NCI-H2081 (cell line): ENCODE data around the gene KDF1.

Experiments
- DNase-seq, 2 experiments: peaks; one replicate each; lab custom pipeline; 2025; lab: John Stamatoyannopoulos, UW

KDF1 gene

DNA sequence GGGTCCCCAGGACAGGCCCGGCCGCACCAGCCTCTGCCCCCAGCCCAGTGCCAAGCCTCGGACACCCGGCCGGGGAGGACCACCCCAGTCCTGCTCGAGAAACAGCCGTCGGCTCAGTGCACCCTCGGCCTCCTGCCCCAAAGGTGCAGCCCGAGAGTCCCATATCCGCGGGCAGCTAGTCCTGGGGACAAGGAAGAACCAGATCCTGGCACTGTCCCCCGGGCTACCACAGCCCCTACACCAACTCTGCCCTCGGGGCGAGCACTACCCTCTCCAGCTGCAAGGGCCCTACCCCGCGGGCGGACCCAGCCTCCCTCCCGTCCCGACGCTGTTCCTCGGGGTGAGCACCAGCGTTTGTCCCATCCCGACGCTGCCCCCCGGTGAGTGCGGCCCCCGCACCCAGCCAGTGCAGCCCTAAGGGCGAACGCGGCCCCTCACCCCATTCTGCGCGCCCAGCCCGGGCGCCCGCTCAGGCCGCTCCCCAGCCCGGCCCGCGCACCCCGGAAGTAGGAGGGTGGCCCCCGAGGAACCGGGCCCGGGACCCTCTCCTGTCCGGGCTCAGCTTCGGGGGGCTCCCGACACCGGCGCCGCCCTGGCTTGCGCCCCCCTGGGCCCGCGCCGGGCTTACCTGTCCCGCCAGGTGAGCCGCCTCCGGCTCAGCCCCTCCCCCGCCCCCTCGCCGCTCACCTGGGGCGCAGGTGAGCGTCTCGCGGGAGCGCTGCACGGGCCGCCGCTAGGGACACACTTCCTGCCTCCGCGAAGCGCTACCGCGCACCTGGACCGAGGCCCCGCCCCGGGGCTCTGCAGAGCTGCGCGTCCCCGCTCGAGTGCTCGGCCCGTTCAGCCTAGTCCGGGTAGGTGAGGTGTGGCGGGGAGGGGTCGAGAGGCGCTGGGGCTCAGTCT, at the start of gene KDF1:
TSS of gene KDF1 (minus strand) at position 747 of the 903 bp plus-strand sequence. CDS start 8,088 bp downstream, outside the sequence.
- peak; percentile 73 to 84 for DNase-seq

- no peak for DNase-seq
These were observed 49.4 kb upstream of the KDF1 start for GRCh38 chr1:27009601-27010197.

GRCh38 chr1:27007909-27008582, 47.8 kb upstream of the KDF1 start:
- DNase-seq: no peak

GRCh38 chr1:27006683-27007082, 46.4 kb upstream of the KDF1 start:
- DNase-seq: no peak

DNA sequence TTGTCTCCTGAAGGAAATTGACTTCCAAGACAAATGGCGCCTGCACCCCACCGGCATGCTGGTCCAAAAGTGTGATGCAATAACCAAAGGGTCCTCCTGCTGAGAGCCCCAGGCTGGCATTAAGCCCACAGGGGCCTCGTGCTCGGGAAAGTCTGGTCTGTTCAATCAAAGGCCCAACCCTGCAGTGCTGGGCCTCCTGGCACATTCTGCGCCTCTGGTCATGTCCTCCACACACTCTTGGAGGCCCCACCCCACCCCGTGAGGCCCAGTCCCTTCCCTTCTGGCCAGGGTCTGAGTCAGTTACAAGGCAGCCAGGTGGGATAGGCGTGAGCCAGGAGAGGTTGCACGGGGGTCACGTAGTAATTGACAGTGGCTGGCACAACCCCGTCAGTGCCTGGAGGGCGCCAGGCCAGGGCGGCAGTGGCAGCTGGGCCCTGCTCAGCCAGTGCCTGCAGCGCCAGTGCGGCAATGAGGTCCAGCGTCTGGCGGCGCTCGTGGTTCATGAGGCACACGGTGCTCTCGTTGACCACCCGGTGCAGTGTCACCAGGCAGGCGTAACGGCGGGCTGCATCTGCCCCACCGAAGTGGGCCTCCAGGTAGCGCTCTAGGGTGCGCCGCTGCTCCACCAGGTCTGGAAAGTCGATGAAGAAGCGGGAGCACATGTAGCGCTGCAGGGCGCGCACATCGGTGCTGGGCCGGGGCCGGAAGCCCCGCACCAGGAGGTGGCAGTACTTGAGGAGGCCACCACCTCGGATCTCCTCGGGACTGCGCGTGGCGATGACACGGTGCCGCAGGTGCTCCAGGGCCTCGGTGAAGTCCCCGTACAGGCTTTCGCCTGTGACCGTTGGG, 45.6 kb upstream of the KDF1 start:
- no peak for DNase-seq

GRCh38 chr1:27005166-27005530, 44.9 kb upstream of the KDF1 start:
- no peak for DNase-seq

DNA sequence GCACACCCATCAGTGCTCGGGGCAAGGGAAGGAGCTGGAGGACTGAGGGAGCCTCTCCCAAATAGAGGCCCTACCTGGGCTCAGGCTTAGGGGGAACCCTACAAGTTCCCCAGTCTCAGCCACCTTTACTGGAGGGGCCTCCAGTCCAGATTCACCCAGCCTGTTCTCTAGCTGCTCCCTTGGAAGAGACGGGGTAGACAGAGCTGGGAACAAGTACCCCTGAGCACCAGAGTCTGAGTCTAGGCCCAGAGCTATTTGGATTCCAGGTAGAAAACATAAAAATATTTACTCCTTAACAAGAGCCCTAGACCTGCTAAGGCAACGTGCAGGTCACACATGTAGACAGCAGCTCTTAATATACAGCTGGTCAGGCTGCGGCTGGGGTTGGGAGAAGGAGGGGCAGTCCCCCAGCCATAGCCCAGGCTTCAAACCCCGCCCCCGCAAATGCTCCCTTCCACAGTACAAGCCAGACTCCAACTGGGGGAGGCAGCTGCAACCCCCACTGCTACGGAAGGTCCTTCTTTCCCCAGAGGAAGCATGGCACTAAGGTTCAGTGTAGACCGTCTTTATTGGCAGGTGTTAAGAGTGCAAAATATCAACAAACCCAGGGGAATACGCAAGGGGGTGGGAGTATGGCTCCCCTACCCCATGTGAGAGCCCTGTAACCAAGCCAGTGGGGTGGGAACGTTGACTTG, 44.4 kb upstream of the KDF1 start:
- DNase-seq: no peak

GRCh38 chr1:27003745-27004470, 43.6 kb upstream of the KDF1 start:
- DNase-seq: no peak

GRCh38 chr1:27001570-27002360, 41.5 kb upstream of the KDF1 start:
- DNase-seq: no peak

- DNase-seq: no peak
These were observed 40.7 kb upstream of the KDF1 start for GRCh38 chr1:27000817-27001460.

- no peak for DNase-seq
These were observed 40.0 kb upstream of the KDF1 start for GRCh38 chr1:27000090-27000816.

GRCh38 chr1:26999440-26999987, 39.2 kb upstream of the KDF1 start:
- no peak for DNase-seq

DNA sequence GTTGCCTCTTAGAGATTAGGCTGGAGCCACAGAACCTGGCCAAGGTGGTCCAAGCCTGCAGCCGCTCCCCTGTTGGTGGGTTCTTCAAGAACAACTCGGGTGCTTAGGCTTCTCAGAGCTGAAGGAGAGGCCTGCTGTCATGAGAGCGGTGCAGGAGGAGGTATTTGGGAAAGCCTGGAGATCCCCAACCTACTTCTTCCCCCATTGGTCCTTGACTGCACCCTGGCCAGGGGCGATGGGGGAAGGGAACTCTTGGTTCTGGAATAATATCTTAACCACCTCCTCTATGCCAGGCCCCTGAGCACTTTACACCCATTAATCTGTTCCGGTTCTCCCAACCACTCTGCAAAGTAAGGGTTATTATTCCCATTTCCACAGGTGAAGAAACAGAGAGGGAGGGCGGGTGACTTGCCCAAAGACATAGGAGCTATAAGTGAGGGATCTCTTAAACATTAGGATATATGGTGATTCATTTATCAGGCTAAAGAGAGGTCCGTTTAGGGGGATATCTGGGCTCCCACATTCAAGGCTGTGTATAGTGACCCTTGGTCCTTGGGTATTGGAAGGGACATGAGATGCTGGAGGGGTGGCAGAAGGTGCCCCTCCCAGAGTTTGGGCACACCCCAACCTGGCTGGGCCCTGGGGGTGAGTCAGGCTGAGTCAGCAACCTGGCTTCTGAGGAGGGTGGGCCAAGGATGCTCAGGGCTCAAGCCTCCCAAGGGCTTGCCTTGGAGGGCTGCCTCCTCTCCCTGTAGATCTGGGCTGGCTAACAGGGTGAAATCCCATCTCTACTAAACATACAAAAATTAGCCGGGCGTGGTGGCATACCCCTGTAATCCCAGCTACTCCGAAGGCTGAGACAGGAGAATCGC, 38.4 kb upstream of the KDF1 start:
- no peak for DNase-seq

GRCh38 chr1:26996665-26997064, 36.4 kb upstream of the KDF1 start:
- no peak for DNase-seq

- no peak for DNase-seq
These were observed 35.8 kb upstream of the KDF1 start for GRCh38 chr1:26996024-26996423.

GRCh38 chr1:26994787-26995517, 34.7 kb upstream of the KDF1 start:
- no peak for DNase-seq
